NCI-H226 (cell line): ENCODE data around the gene CLHC1.
"Not testable (repeated sequence)": the region's sequence is repeated elsewhere in the genome, so short reads cannot be mapped to it uniquely, and the experiment has no call there.

Source experiments
- DNase-seq: peaks from one replicate; pipeline ENCODE4 v3.0.0-alpha.2; 2015

The CLHC1 gene

GRCh38 chr2:55152475-55153412, 79.3 kb downstream of the CLHC1 start:
- no peak for DNase-seq

- no peak for DNase-seq
These were observed 80.2 kb downstream of the CLHC1 start for GRCh38 chr2:55151733-55152433.

GRCh38 chr2:55150834-55151233, 81.3 kb downstream of the CLHC1 start:
- DNase-seq, result no peak

- DNase-seq, result no peak
These were observed 83.8 kb downstream of the CLHC1 start for GRCh38 chr2:55148269-55148668.

- DNase-seq, result no peak
These were observed 84.6 kb downstream of the CLHC1 start for GRCh38 chr2:55147531-55147930.

GRCh38 chr2:55147041-55147440, 85.1 kb downstream of the CLHC1 start:
- DNase-seq, result no peak

GRCh38 chr2:55146263-55146662, 85.8 kb downstream of the CLHC1 start:
- DNase-seq, result no peak

- no peak for DNase-seq
These were observed 86.9 kb downstream of the CLHC1 start for GRCh38 chr2:55144922-55145820.

- not testable (repeated sequence) for DNase-seq
These were observed 88.4 kb downstream of the CLHC1 start for GRCh38 chr2:55143706-55144105.

GRCh38 chr2:55142518-55142917, 89.6 kb downstream of the CLHC1 start:
- DNase-seq, result no peak

GRCh38 chr2:55141572-55142413, 90.3 kb downstream of the CLHC1 start:
- no peak for DNase-seq

GRCh38 chr2:55140316-55141219, 91.5 kb downstream of the CLHC1 start:
- DNase-seq, result no peak

GRCh38 chr2:55139305-55139704, 92.8 kb downstream of the CLHC1 start:
- DNase-seq, result no peak

- DNase-seq, result no peak
These were observed 93.2 kb downstream of the CLHC1 start for GRCh38 chr2:55138882-55139229.

GRCh38 chr2:55138014-55138881, 93.8 kb downstream of the CLHC1 start:
- no peak for DNase-seq

- no peak for DNase-seq
These were observed 94.8 kb downstream of the CLHC1 start for GRCh38 chr2:55137024-55137958.

- DNase-seq, result no peak
These were observed 96.0 kb downstream of the CLHC1 start for GRCh38 chr2:55136138-55136541.

GRCh38 chr2:55135491-55135890, 96.6 kb downstream of the CLHC1 start:
- no peak for DNase-seq

- DNase-seq, result no peak
These were observed 97.8 kb downstream of the CLHC1 start for GRCh38 chr2:55134316-55134706.
